Naive B cell (primary cell): Measurements from ENCODE around the gene CD80. TPM values are rescaled to one million over a fixed set of nuclear protein-coding genes. Genes with fewer than 3 reads are reported as not detected.
"Not testable (repeated sequence)": the region's sequence is repeated elsewhere in the genome, so short reads cannot be mapped to it uniquely, and the experiment has no call there.

Experiments used
- ATAC-seq, 2 donors: fragments of 150-1000 bp; cut with Tn5 transposase; 2 replicates each; pipeline ENCODE4 v1.10.0; 2021; ENCODE audit warnings: low read depth in 2 of 2, mild to moderate bottlenecking in 2 of 2, moderate library complexity in 2 of 2
- DNase-seq: peaks from one replicate; pipeline ENCODE4 v3.0.0; 2022
- H3K27ac Mint-ChIP-seq, 6 donors: one replicate each; pipeline ENCODE4 v1.8.0; 2020 to 2022; ENCODE audit warnings: mild to moderate bottlenecking in 6 of 6, mixed read lengths in 6 of 6, moderate library complexity in 5 of 6, inconsistent platforms in 2 of 6
- H3K27me3 Mint-ChIP-seq, 3 donors: one replicate each; pipeline ENCODE4 v1.8.0; 2021 to 2022; ENCODE audit warnings: mixed read lengths in 3 of 3, mild to moderate bottlenecking in 1 of 3
- H3K36me3 Mint-ChIP-seq, 2 donors: one replicate each; pipeline ENCODE4 v1.8.0; 2020 to 2022; ENCODE audit warnings: mixed read lengths in 2 of 2, inconsistent platforms in 1 of 2, mild to moderate bottlenecking in 1 of 2
- H3K4me1 Mint-ChIP-seq, 3 donors: one replicate each; pipeline ENCODE4 v1.8.0; 2020 to 2022; ENCODE audit warnings: mixed read lengths in 3 of 3, inconsistent platforms in 1 of 3, mild to moderate bottlenecking in 1 of 3, moderate library complexity in 1 of 3
- H3K4me3 Mint-ChIP-seq, 8 donors: one replicate each; pipeline ENCODE4 v1.8.0; 2020 to 2022; ENCODE audit warnings: mild to moderate bottlenecking in 8 of 8, mixed read lengths in 8 of 8, moderate library complexity in 8 of 8, inconsistent platforms in 2 of 8
- H3K9me3 Mint-ChIP-seq, 7 donors: one replicate each; pipeline ENCODE4 v1.8.0; 2020 to 2022; ENCODE audit warnings: mixed read lengths in 7 of 7, mild to moderate bottlenecking in 5 of 7, inconsistent platforms in 2 of 7, moderate library complexity in 1 of 7
- polyA plus RNA-seq, 6 donors: library from polyadenylated mRNA; unstranded; fragments of 300-500 nt; fragmentation: Illumina TruSeq; gene quantifications; one replicate each; pipeline ENCODE4 v1.2.3, GENCODE V29; 2021; ENCODE audit warnings: low read depth in 6 of 6

The CD80 gene
- polyA plus RNA-seq, 6 donors from 2014 or later = 0.60 to 1.1 (median 0.94) TPM; not detected in 1

GRCh38 chr3:119552928-119553327 is 6.5 kb downstream of the CD80 start:
- not testable (repeated sequence) for DNase-seq, H3K9me3 Mint-ChIP-seq, H3K4me3 Mint-ChIP-seq, ATAC-seq, H3K36me3 Mint-ChIP-seq, H3K27me3 Mint-ChIP-seq
- Mint-ChIP-seq H3K27ac (peak overlapping the region in 2 of 6 donors; percentile 48 to 61), H3K4me1 (peaks cover 23 to 37% (median 31%) of the 10 kb centered on the region in 3 donors)

GRCh38 chr3:119551598-119551997 is 7.8 kb downstream of the CD80 start:
- Mint-ChIP-seq H3K9me3 (no peaks in the 10 kb centered on the region), H3K27ac (no peak overlapping the region), H3K4me3 (peak overlapping the region in 1 of 8 donors; percentile 24), H3K4me1 (peaks cover 22 to 25% (median 24%) of the 10 kb centered on the region in 3 donors), H3K27me3 (no peaks in the 10 kb centered on the region), H3K36me3 (no peaks in the 10 kb centered on the region)
- no peak for DNase-seq
- peak in 1 of 2 donors; percentile 26 for ATAC-seq

GRCh38 chr3:119550192-119550910 is 9.1 kb downstream of the CD80 start:
- no peak for DNase-seq
- peak overlapping the region in 1 of 8 donors; percentile 12 for H3K4me3 Mint-ChIP-seq
- no peaks in the 10 kb centered on the region for H3K27me3 Mint-ChIP-seq
- peaks cover 12 to 14% (median 12%) of the 10 kb centered on the region in 3 donors for H3K4me1 Mint-ChIP-seq
- peak overlapping the region in 2 of 6 donors; percentile 50 to 65 for H3K27ac Mint-ChIP-seq
- no peaks in the 10 kb centered on the region for H3K36me3 Mint-ChIP-seq
- no peaks in the 10 kb centered on the region for H3K9me3 Mint-ChIP-seq
- ATAC-seq = no peak

DNA sequence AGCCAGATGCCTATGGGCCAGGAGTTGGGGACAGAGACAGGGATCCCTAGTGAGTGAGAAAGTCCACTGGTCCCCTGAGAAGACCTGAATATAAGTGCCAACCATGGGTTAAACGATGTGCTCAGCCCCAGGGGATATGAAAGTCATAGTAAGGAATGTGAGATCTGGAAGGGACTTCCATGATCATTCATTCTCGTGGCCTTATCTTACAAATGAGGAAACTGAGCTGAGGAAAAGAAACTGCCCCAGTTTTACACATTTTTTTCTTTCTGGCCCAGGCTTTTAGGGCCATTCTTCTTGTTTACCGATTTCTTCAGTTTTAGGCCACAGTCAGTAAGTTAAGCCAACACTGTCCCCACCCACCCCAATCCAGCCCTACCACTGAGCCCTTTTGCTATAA is 11.1 kb downstream of the CD80 start:
- H3K4me1 Mint-ChIP-seq = peaks cover 0 to 5% (median 3%) of the 10 kb centered on the region in 3 donors
- ATAC-seq = no peak
- no peaks in the 10 kb centered on the region for H3K9me3 Mint-ChIP-seq
- H3K36me3 Mint-ChIP-seq = no peaks in the 10 kb centered on the region
- no peak overlapping the region for H3K4me3 Mint-ChIP-seq
- DNase-seq = no peak
- H3K27me3 Mint-ChIP-seq = no peaks in the 10 kb centered on the region
- H3K27ac Mint-ChIP-seq = no peak overlapping the region

DNA sequence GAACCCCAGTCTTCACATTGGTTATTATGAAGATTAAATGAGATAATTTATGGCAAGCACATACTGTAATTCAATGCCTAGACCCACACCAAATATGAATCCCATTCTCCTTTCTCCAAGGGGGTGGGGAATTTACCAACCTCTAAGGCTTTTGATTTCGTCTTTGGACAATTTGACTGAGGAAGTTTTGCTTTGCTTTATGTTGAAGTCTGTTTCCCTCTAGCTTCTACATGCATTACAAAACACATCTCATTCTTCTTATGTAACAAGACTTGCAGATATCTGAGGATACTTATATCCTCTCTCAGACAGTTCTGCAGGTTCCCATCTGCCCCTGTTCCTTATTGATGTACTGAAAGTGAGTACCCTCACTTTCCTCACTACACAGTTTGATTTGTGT is 12.2 kb downstream of the CD80 start:
- DNase-seq (no peak), ATAC-seq (no peak)
- Mint-ChIP-seq H3K9me3 (no peaks in the 10 kb centered on the region), H3K27ac (peak overlapping the region in 1 of 6 donors; percentile 7), H3K27me3 (no peaks in the 10 kb centered on the region), H3K4me1 (peaks cover 0 to 5% (median 3%) of the 10 kb centered on the region in 3 donors), H3K36me3 (no peaks in the 10 kb centered on the region), H3K4me3 (no peak overlapping the region)

- Mint-ChIP-seq H3K4me3 (peak overlapping the region in 1 of 8 donors; percentile 9), H3K27me3 (no peaks in the 10 kb centered on the region), H3K27ac (peak overlapping the region in 1 of 6 donors; percentile 13), H3K9me3 (no peaks in the 10 kb centered on the region), H3K36me3 (no peaks in the 10 kb centered on the region), H3K4me1 (peaks cover 14 to 23% (median 14%) of the 10 kb centered on the region in 3 donors)
- DNase-seq (no peak), ATAC-seq (no peak)
Measured at GRCh38 chr3:119543147-119543546, 16.3 kb downstream of the CD80 start.

- DNase-seq (no peak), ATAC-seq (no peak)
- Mint-ChIP-seq H3K36me3 (no peaks in the 10 kb centered on the region), H3K4me1 (peaks cover 18 to 30% (median 22%) of the 10 kb centered on the region in 3 donors), H3K27me3 (no peaks in the 10 kb centered on the region), H3K4me3 (no peak overlapping the region), H3K27ac (peak overlapping the region in 1 of 6 donors; percentile 57), H3K9me3 (no peaks in the 10 kb centered on the region)
Measured at GRCh38 chr3:119542168-119542767, 17.1 kb downstream of the CD80 start.

DNA sequence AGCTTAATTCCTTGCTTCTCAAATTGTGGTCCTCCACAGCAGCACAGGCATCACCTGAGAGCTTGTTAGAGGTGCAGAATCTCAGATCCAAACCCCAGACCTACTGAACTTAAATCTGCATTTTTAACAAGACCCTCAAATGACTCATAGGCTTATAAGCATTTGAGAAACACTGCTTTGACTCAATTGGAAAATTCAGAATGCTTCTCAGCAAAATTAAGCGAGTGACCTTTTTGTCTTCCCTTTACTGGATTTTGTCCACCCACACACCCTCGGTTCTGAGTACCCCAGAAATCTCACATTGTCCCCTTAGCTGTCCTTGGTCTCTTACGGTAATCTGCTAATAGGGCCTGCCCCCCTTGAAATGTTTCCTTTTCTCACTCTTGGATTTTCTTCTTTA is 17.9 kb downstream of the CD80 start:
- peak overlapping the region in 1 of 8 donors; percentile 30 for H3K4me3 Mint-ChIP-seq
- H3K36me3 Mint-ChIP-seq = no peaks in the 10 kb centered on the region
- H3K4me1 Mint-ChIP-seq = peaks cover 18 to 29% (median 22%) of the 10 kb centered on the region in 3 donors
- H3K9me3 Mint-ChIP-seq = no peaks in the 10 kb centered on the region
- peak overlapping the region in 2 of 6 donors; percentile 6 to 18 for H3K27ac Mint-ChIP-seq
- no peaks in the 10 kb centered on the region for H3K27me3 Mint-ChIP-seq
- no peak for ATAC-seq
- no peak for DNase-seq

DNA sequence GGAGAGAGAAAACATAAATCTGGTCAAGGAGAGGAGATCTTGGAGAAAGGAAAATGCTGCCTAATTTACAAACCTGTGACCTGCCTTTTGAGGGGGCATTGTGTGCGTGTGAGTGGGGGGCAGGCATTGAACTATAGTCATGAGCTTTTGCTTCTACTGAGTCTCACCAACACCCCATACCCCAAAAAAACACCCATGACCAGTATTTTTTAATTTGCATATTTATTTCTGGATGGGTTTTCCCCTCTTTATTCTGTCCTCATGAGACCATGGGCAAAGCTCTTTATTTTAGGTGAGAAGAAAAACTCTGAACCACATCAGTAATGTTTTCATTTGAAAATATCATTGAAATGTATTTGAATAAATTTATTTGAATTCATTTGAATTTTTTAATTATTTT is 20.6 kb downstream of the CD80 start:
- Mint-ChIP-seq H3K36me3 (no peaks in the 10 kb centered on the region), H3K27ac (peak overlapping the region; percentile 33 to 96 (median 60)), H3K27me3 (no peaks in the 10 kb centered on the region), H3K9me3 (no peaks in the 10 kb centered on the region), H3K4me3 (peak overlapping the region in 6 of 8 donors; percentile 0 to 76 (median 28)), H3K4me1 (peaks cover 16 to 28% (median 22%) of the 10 kb centered on the region in 3 donors)
- DNase-seq = peak; percentile 21
- ATAC-seq = peak; percentile 70 to 75

GRCh38 chr3:119536757-119537156 is 22.7 kb downstream of the CD80 start:
- H3K36me3 Mint-ChIP-seq = no peaks in the 10 kb centered on the region
- H3K27me3 Mint-ChIP-seq = no peaks in the 10 kb centered on the region
- ATAC-seq = no peak
- peak overlapping the region in 1 of 6 donors; percentile 53 for H3K27ac Mint-ChIP-seq
- no peak overlapping the region for H3K4me3 Mint-ChIP-seq
- H3K4me1 Mint-ChIP-seq = peaks cover 16 to 28% (median 22%) of the 10 kb centered on the region in 3 donors
- H3K9me3 Mint-ChIP-seq = no peaks in the 10 kb centered on the region
- no peak for DNase-seq

GRCh38 chr3:119534296-119534695 is 25.1 kb downstream of the CD80 start:
- Mint-ChIP-seq H3K4me1 (peaks cover 14 to 17% (median 17%) of the 10 kb centered on the region in 3 donors), H3K4me3 (no peak overlapping the region), H3K27ac (no peak overlapping the region), H3K36me3 (peaks cover 0 to 5% of the 10 kb centered on the region in 2 donors), H3K27me3 (no peaks in the 10 kb centered on the region), H3K9me3 (no peaks in the 10 kb centered on the region)
- ATAC-seq = no peak
- no peak for DNase-seq

DNA sequence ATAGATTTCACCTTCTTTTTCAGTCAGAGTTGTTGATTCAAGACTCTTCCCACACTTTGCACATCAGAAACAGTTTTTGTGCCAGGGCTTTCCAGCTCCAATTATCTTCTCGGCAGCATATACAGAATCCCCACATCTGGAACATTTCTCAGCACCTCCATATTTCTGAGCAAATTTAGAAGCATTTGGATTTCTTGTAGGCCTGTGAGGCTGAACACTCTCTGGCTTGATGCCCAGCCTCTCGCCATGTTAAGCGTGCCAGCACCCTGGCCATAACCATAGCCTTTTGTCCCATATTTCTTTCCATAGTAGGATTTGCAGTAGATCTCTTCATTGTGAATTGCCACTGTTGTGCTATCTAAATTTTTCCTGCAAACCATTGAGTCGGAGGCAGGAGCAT is 28.3 kb downstream of the CD80 start:
- ATAC-seq (no peak), DNase-seq (no peak)
- no peaks in the 10 kb centered on the region for H3K27me3 Mint-ChIP-seq
- peaks cover 0 to 3% (median 0%) of the 10 kb centered on the region in 3 donors for H3K4me1 Mint-ChIP-seq
- peaks cover 0 to 5% of the 10 kb centered on the region in 2 donors for H3K36me3 Mint-ChIP-seq
- H3K4me3 Mint-ChIP-seq = no peak overlapping the region
- H3K9me3 Mint-ChIP-seq = no peaks in the 10 kb centered on the region
- H3K27ac Mint-ChIP-seq = no peak overlapping the region

GRCh38 chr3:119530456-119530855 is 29.0 kb downstream of the CD80 start:
- peaks cover 0 to 5% of the 10 kb centered on the region in 2 donors for H3K36me3 Mint-ChIP-seq

GRCh38 chr3:119529883-119530282 is 29.5 kb downstream of the CD80 start:
- Mint-ChIP-seq H3K4me3 (no peak overlapping the region), H3K27ac (no peak overlapping the region)
- no peak for DNase-seq

More at GRCh38 chr3:119530456-119530855, 29.0 kb downstream of the CD80 start:
- Mint-ChIP-seq H3K27me3 (no peaks in the 10 kb centered on the region), H3K4me3 (no peak overlapping the region), H3K9me3 (no peaks in the 10 kb centered on the region), H3K27ac (peak overlapping the region in 1 of 6 donors; percentile 23), H3K4me1 (peaks cover 0 to 3% (median 0%) of the 10 kb centered on the region in 3 donors)
- ATAC-seq (no peak), DNase-seq (no peak)

More at GRCh38 chr3:119529883-119530282, 29.5 kb downstream of the CD80 start:
- no peaks in the 10 kb centered on the region for H3K27me3 Mint-ChIP-seq
- peaks cover 0 to 3% (median 0%) of the 10 kb centered on the region in 3 donors for H3K4me1 Mint-ChIP-seq
- H3K9me3 Mint-ChIP-seq = no peaks in the 10 kb centered on the region
- peaks cover 0 to 5% of the 10 kb centered on the region in 2 donors for H3K36me3 Mint-ChIP-seq
- no peak for ATAC-seq
